ENCODE measurements around the gene RNASE8. TPM values are rescaled to one million over a fixed set of nuclear protein-coding genes. Genes with fewer than 3 reads are reported as not detected.
"Not testable (repeated sequence)": the region's sequence is repeated elsewhere in the genome, so short reads cannot be mapped to it uniquely, and the experiment has no call there.

Gene RNASE8
- total and polyA plus RNA-seq, 3 experiments from 2014 or later, result not detected

- DNase-seq, result no peak
- Histone ChIP-seq H3K27me3 (ENCODE audit: insufficient read depth, low read length, poor library complexity, severe bottlenecking) (no peaks in the 10 kb centered on the region), H3K36me3 (ENCODE audit: insufficient read depth, low read length) (no peaks in the 10 kb centered on the region), H3K9me3 (ENCODE audit: low read length) (no peaks in the 10 kb centered on the region), H3K27ac (ENCODE audit: low read depth, low read length) (no peak overlapping the region), H3K4me3 (ENCODE audit: low read length) (no peak overlapping the region), H3K4me1 (ENCODE audit: insufficient read depth, low read length) (peaks cover 6% of the 10 kb centered on the region)
- ChIA-PET POLR2A (interaction anchor here (1.2 kb wide), 1 partner anchor 26 kb away, joined by 6 read pairs; no protein-coding TSS in a partner anchor), CTCF (interaction anchor here (0.8 to 4.8 kb wide), 15 partner anchors 9 to 69 kb away, joined by 3 to 133 read pairs (median 4); partner anchors contain the start of genes NDRG2 and TPPP2)
- Mint-ChIP-seq H3K4me1 (peaks cover 6 to 11% (median 9%) of the 10 kb centered on the region in 3 donors), H3K27ac (no peak overlapping the region), H3K4me3 (no peak overlapping the region), H3K36me3 (no peaks in the 10 kb centered on the region), H3K27me3 (peaks cover 12 to 37% of the 10 kb centered on the region in 2 donors), H3K9me3 (no peaks in the 10 kb centered on the region)
These were observed 17.2 kb upstream of the RNASE8 start for GRCh38 chr14:21040370-21040925.

DNA sequence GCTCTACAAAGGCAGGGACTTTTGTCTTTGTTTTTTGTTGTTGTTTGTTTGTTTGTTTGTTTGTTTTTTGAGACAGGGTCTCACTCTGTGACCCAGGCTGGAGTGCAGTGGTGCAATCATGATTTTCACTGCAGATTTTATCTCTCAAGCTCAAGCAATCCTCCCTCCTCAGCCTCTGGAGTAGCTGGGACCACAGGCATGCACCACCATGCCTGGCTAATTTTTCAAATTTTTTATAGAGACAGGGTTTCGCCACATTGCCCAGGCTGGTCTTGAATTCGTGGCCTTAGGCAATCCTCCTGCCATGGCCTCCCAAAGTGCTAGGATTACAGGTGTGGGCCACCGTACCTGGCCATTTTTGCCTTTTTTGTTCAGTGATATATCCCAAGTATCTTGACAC lies 16.7 kb upstream of the RNASE8 start:
- Mint-ChIP-seq H3K4me1 (peaks cover 6 to 11% (median 9%) of the 10 kb centered on the region in 3 donors), H3K27me3 (peaks cover 12 to 39% of the 10 kb centered on the region in 2 donors)
- not testable (repeated sequence) for H3K9me3 ChIP-seq (ENCODE audit: low read length); H3K4me3 ChIP-seq (ENCODE audit: low read length); H3K9me3 Mint-ChIP-seq; DNase-seq; H3K27ac Mint-ChIP-seq; H3K36me3 Mint-ChIP-seq; H3K36me3 ChIP-seq (ENCODE audit: insufficient read depth, low read length); H3K4me3 Mint-ChIP-seq; H3K4me1 ChIP-seq (ENCODE audit: insufficient read depth, low read length); H3K27ac ChIP-seq (ENCODE audit: low read depth, low read length); H3K27me3 ChIP-seq (ENCODE audit: insufficient read depth, low read length, poor library complexity, severe bottlenecking)
- ChIA-PET POLR2A (interaction anchor here (1.2 kb wide), 1 partner anchor 26 kb away, joined by 6 read pairs; no protein-coding TSS in a partner anchor), CTCF (interaction anchor here (1.0 to 4.8 kb wide), 10 partner anchors 17 to 66 kb away, joined by 3 to 133 read pairs (median 7); partner anchors contain the start of gene NDRG2)

DNA sequence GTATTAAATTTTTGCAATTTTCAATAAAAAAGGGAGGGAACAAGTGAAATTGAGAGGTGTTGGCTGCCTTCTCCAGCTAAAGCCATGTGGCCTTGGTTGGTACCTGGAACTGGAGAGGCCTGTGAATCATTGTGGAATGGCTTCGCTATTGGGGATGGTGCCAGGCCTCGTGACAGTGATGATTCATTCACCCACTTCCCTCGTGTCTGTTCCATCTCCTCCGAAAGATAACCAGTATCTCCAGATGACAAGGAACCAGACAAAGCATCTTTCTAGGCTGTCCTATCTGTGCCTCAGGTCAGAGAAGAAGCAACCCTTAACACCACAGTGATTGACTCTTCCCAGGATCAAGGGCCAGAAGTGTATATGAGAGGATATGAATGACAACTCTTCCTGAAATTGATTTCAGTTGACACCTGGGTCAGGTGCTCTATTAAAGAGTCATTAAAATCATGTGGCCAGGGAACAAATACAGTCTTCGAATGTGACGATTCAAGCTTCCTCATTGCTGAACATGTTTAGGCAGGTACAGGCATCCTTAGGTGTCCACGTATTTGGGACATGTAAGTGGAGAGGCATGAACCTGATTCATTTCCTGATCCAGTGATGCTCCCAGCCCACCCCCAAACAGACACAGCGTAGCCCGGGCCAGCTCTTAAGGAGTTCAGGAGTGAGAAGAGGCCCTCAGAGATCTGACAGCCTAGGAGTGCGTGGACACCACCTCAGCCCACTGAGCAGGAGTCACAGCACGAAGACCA lies 15.8 kb upstream of the RNASE8 start, which contains the start of gene RNASE7:
Gene RNASE7, plus strand, starts transcription at position 687 of the 758 bp plus-strand sequence. CDS start 631 bp downstream, outside the sequence.
- Mint-ChIP-seq H3K27ac (peak within 1 kb of the TSS in 1 of 8 donors; percentile 49), H3K36me3 (no peaks in the 10 kb centered on the region), H3K4me3 (no peak within 1 kb of the TSS), H3K27me3 (peaks cover 16 to 42% of the 10 kb centered on the region in 2 donors), H3K9me3 (no peaks in the 10 kb centered on the region), H3K4me1 (peaks cover 6 to 11% (median 9%) of the 10 kb centered on the region in 3 donors)
- Histone ChIP-seq H3K36me3 (ENCODE audit: insufficient read depth, low read length) (no peaks in the 10 kb centered on the region), H3K27ac (ENCODE audit: low read depth, low read length) (no peak within 1 kb of the TSS), H3K27me3 (ENCODE audit: insufficient read depth, low read length, poor library complexity, severe bottlenecking) (no peaks in the 10 kb centered on the region), H3K4me3 (ENCODE audit: low read length) (no peak within 1 kb of the TSS), H3K4me1 (ENCODE audit: insufficient read depth, low read length) (peaks cover 6% of the 10 kb centered on the region), H3K9me3 (ENCODE audit: low read length) (no peaks in the 10 kb centered on the region)
- no peak for DNase-seq
- CTCF ChIA-PET, result interaction anchor here (1.9 to 4.8 kb wide), 3 partner anchors 21 to 63 kb away, joined by 5 to 133 read pairs (median 11); no protein-coding TSS in a partner anchor
- POLR2A ChIA-PET, result no interaction called here

GRCh38 chr14:21042918-21043317 lies 14.7 kb upstream of the RNASE8 start:
- Mint-ChIP-seq H3K27ac (peak overlapping the region in 1 of 8 donors; percentile 49), H3K4me3 (no peak overlapping the region), H3K9me3 (no peaks in the 10 kb centered on the region), H3K36me3 (no peaks in the 10 kb centered on the region), H3K27me3 (peaks cover 16 to 44% of the 10 kb centered on the region in 2 donors), H3K4me1 (peaks cover 6 to 11% (median 9%) of the 10 kb centered on the region in 3 donors)
- POLR2A ChIA-PET, result interaction anchor here (0.5 kb wide), 1 partner anchor 46 kb away, joined by 3 read pairs; no protein-coding TSS in a partner anchor
- H3K27ac ChIP-seq (ENCODE audit: low read depth, low read length), result no peak overlapping the region
- no peak overlapping the region for H3K4me3 ChIP-seq (ENCODE audit: low read length)
- CTCF ChIA-PET, result interaction anchor here (1.0 to 4.8 kb wide), 5 partner anchors 27 to 62 kb away, joined by 4 to 133 read pairs (median 6); no protein-coding TSS in a partner anchor
- no peaks in the 10 kb centered on the region for H3K9me3 ChIP-seq (ENCODE audit: low read length)
- peaks cover 6% of the 10 kb centered on the region for H3K4me1 ChIP-seq (ENCODE audit: insufficient read depth, low read length)
- H3K27me3 ChIP-seq (ENCODE audit: insufficient read depth, low read length, poor library complexity, severe bottlenecking), result no peaks in the 10 kb centered on the region
- DNase-seq, result no peak
- H3K36me3 ChIP-seq (ENCODE audit: insufficient read depth, low read length), result no peaks in the 10 kb centered on the region

- ChIA-PET POLR2A (interaction anchor here (0.5 kb wide), 1 partner anchor 46 kb away, joined by 3 read pairs; no protein-coding TSS in a partner anchor), CTCF (interaction anchor here (1.0 to 2.2 kb wide), 4 partner anchors 25 to 62 kb away, joined by 3 to 22 read pairs (median 5); no protein-coding TSS in a partner anchor)
- Mint-ChIP-seq H3K4me1 (peaks cover 6 to 11% (median 9%) of the 10 kb centered on the region in 3 donors), H3K27ac (no peak overlapping the region), H3K9me3 (no peaks in the 10 kb centered on the region), H3K27me3 (peaks cover 13 to 42% of the 10 kb centered on the region in 2 donors), H3K36me3 (no peaks in the 10 kb centered on the region), H3K4me3 (peak overlapping the region in 1 of 7 donors; percentile 34)
- Histone ChIP-seq H3K9me3 (ENCODE audit: low read length) (no peaks in the 10 kb centered on the region), H3K4me3 (ENCODE audit: low read length) (no peak overlapping the region), H3K27ac (ENCODE audit: low read depth, low read length) (no peak overlapping the region), H3K27me3 (ENCODE audit: insufficient read depth, low read length, poor library complexity, severe bottlenecking) (no peaks in the 10 kb centered on the region), H3K4me1 (ENCODE audit: insufficient read depth, low read length) (peaks cover 6% of the 10 kb centered on the region), H3K36me3 (ENCODE audit: insufficient read depth, low read length) (no peaks in the 10 kb centered on the region)
- DNase-seq, result no peak
These were observed 14.1 kb upstream of the RNASE8 start for GRCh38 chr14:21043387-21043973.

DNA sequence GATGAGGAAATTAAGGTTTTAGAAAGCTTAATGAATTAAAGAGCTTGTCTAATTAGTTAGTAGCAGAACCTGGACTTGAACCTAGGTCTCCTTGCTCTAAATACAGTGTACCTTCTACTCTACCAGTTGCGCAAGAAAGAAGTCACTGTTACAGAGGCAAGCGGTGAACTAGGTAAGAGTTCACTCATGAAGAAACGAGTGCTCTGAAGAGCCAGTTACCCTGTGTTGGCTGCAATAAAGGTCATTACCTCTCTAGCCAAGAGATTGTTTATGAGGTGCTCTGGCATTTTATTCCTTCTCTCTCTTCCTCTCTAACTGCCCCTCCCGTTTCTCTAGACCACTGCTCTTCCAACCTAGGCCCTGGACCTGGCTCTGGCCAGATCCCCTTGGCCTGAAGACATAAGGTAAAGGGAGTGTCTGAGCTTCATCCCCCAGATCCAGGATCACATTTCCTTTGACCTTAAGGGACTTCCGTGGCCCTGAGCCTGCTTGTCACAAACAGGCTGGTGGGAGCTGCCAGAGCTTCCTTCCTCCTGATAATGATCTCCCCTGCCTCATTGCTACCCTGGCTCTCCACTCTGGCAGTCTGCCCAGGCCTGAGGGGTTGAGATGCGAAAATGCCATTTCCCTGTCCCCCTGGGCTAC lies 13.5 kb upstream of the RNASE8 start:
- POLR2A ChIA-PET, result no interaction called here
- H3K36me3 Mint-ChIP-seq, result no peaks in the 10 kb centered on the region
- CTCF ChIA-PET, result interaction anchor here (1.0 to 2.2 kb wide), 4 partner anchors 25 to 61 kb away, joined by 3 to 22 read pairs (median 5); no protein-coding TSS in a partner anchor

GRCh38 chr14:21047378-21047781 lies 10.2 kb upstream of the RNASE8 start:
- POLR2A ChIA-PET, result no interaction called here
- no peak overlapping the region for H3K27ac Mint-ChIP-seq
- H3K4me3 Mint-ChIP-seq, result no peak overlapping the region

More for the DNA sequence above, 13.5 kb upstream of the RNASE8 start:
- DNase-seq, result no peak
- H3K36me3 ChIP-seq (ENCODE audit: insufficient read depth, low read length), result no peaks in the 10 kb centered on the region
- H3K27me3 Mint-ChIP-seq, result peaks cover 13 to 44% of the 10 kb centered on the region in 2 donors
- no peaks in the 10 kb centered on the region for H3K27me3 ChIP-seq (ENCODE audit: insufficient read depth, low read length, poor library complexity, severe bottlenecking)
- no peak overlapping the region for H3K4me3 Mint-ChIP-seq
- H3K4me1 Mint-ChIP-seq, result peaks cover 6 to 11% (median 9%) of the 10 kb centered on the region in 3 donors
- H3K9me3 Mint-ChIP-seq, result no peaks in the 10 kb centered on the region
- H3K27ac ChIP-seq (ENCODE audit: low read depth, low read length), result no peak overlapping the region
- no peaks in the 10 kb centered on the region for H3K9me3 ChIP-seq (ENCODE audit: low read length)
- peak overlapping the region in 4 of 8 donors; percentile 17 to 69 (median 42) for H3K27ac Mint-ChIP-seq
- H3K4me3 ChIP-seq (ENCODE audit: low read length), result no peak overlapping the region
- H3K4me1 ChIP-seq (ENCODE audit: insufficient read depth, low read length), result peaks cover 6% of the 10 kb centered on the region

More at GRCh38 chr14:21047378-21047781, 10.2 kb upstream of the RNASE8 start:
- Histone ChIP-seq H3K9me3 (ENCODE audit: low read length) (no peaks in the 10 kb centered on the region), H3K4me3 (ENCODE audit: low read length) (no peak overlapping the region), H3K27me3 (ENCODE audit: insufficient read depth, low read length, poor library complexity, severe bottlenecking) (no peaks in the 10 kb centered on the region), H3K27ac (ENCODE audit: low read depth, low read length) (no peak overlapping the region), H3K4me1 (ENCODE audit: insufficient read depth, low read length) (peaks cover 6% of the 10 kb centered on the region), H3K36me3 (ENCODE audit: insufficient read depth, low read length) (no peaks in the 10 kb centered on the region)
- Mint-ChIP-seq H3K9me3 (no peaks in the 10 kb centered on the region), H3K4me1 (peaks cover 6 to 11% (median 9%) of the 10 kb centered on the region in 3 donors), H3K27me3 (peaks cover 15 to 52% of the 10 kb centered on the region in 2 donors), H3K36me3 (no peaks in the 10 kb centered on the region)
- DNase-seq, result no peak
- CTCF ChIA-PET, result interaction anchor here (0.9 to 2.7 kb wide), 5 partner anchors 32 to 190 kb away, joined by 3 to 18 read pairs (median 8); no protein-coding TSS in a partner anchor

Measured in CD8-positive, alpha-beta memory T cell (primary cell).